ENCODE data around the gene NSG1. TPM values are rescaled to one million over a fixed set of nuclear protein-coding genes. Genes with fewer than 3 reads are reported as not detected.

The NSG1 gene
- total RNA-seq, 1 donor, result 0.09 TPM

GRCh38 chr4:4446434-4446833, 59.5 kb downstream of the NSG1 start:
- TF ChIP-seq, protein P1, sequence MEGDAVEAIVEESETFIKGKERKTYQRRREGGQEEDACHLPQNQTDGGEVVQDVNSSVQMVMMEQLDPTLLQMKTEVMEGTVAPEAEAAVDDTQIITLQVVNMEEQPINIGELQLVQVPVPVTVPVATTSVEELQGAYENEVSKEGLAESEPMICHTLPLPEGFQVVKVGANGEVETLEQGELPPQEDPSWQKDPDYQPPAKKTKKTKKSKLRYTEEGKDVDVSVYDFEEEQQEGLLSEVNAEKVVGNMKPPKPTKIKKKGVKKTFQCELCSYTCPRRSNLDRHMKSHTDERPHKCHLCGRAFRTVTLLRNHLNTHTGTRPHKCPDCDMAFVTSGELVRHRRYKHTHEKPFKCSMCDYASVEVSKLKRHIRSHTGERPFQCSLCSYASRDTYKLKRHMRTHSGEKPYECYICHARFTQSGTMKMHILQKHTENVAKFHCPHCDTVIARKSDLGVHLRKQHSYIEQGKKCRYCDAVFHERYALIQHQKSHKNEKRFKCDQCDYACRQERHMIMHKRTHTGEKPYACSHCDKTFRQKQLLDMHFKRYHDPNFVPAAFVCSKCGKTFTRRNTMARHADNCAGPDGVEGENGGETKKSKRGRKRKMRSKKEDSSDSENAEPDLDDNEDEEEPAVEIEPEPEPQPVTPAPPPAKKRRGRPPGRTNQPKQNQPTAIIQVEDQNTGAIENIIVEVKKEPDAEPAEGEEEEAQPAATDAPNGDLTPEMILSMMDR (IDR thresholded peaks at IDR 0.05; ENCODE audit: insufficient read depth, low read length), result no peak
- DNase-seq (ENCODE audit: low read depth), result peak; percentile 8
- H3K4me3 ChIP-seq (ENCODE audit: low read depth, low read length), result no peak overlapping the region

DNA sequence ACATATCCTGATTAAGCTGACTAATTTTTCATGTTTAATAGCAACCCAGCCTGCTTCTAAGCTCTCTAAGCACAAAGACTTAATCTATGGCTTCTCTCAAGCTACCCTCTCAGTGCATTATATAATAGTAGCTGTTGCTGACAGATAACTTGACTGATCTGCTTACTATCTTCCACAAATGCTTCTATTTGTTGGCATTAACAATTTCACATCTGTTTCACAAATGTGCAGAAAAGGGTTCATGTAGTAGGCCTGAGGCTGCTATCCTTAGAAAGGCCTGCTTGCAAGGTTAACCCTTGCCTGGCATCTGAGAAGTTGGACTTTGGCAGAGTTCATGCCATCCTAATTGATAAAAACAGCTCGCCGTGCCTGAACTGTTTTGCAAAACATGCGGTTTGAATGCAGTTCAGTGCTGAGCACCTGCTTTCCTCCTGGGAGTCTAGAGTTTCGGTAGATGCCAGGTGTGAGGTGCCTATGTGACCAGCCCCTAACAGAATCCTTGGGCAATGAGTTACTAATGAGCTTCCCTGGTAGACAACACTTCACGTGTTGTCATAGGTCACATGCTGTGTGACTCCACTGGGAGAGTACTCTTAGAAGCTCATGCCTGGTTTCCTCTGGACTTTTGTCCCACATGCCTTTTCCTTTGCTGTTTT, 68.4 kb downstream of the NSG1 start:
- DNase-seq (ENCODE audit: low read depth), result no peak
- no peak overlapping the region for H3K4me3 ChIP-seq (ENCODE audit: low read depth, low read length)
- TF ChIP-seq, protein P1 (IDR thresholded peaks at IDR 0.05; ENCODE audit: insufficient read depth, low read length), result no peak

- H3K4me3 ChIP-seq (ENCODE audit: low read depth, low read length), result no peak overlapping the region
- DNase-seq (ENCODE audit: low read depth), result no peak
- TF ChIP-seq, protein P1 (IDR thresholded peaks at IDR 0.05; ENCODE audit: insufficient read depth, low read length), result no peak
Measured at GRCh38 chr4:4456351-4456750, 69.4 kb downstream of the NSG1 start.

GRCh38 chr4:4456816-4457578, 70.1 kb downstream of the NSG1 start:
- TF ChIP-seq, protein P1 (IDR thresholded peaks at IDR 0.05; ENCODE audit: insufficient read depth, low read length), result no peak
- H3K4me3 ChIP-seq (ENCODE audit: low read depth, low read length), result no peak overlapping the region
- DNase-seq (ENCODE audit: low read depth), result no peak

DNA sequence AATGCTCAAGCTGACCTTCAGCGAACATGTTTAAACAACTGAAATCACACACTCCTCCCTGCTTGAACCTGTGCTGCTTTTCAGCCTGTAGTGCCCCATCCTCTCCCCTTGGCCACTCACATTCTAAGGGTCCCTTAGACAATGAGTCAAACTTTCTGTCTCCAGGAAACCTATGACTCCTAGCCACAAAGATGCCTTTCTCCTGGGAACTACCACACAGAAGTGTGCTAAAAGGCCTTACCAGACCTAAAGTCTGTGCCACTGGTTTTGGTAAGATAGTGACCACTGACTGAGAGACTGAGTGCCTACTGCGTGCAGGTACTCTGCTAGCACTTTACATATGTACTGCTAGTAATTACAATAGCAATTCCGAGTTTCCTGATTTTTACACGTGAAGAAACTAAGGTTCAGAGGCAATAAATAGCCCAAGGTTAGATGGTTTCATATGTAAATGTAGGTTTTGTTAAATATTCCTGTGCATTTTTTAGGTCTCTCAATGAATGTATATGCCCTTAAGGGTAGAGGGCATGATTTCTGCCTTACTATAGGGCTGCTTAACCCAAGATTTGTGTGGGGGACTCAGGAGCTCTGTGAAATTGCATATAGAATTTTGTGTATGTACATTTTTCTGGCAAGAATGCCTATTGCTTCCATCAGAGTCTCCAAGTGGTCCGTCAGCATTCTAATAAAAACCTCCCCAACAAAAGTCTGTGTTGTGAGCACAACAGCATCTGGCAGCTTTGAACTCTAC, 71.1 kb downstream of the NSG1 start:
- TF ChIP-seq, protein P1 (IDR thresholded peaks at IDR 0.05; ENCODE audit: insufficient read depth, low read length), result no peak
- no peak for DNase-seq (ENCODE audit: low read depth)
- no peak overlapping the region for H3K4me3 ChIP-seq (ENCODE audit: low read depth, low read length)

DNA sequence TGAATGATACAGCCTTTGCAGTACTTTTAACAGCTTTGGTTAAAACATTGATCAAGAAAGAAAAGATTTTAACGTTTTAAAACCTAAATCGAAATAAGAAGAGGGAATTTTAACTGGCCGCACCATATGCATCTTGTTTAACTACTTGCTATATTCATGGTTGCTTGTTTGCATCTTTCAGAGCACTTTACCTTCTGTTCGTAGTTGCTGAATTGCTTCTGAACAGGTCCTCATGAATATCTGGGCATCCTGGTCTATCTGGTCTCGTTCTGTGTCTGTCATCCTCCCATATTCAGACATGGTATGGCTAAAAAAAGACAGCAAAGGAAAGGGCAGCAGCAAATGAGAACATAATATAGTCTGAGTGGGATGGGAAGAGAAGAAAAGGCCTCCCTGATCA, 72.3 kb downstream of the NSG1 start:
- TF ChIP-seq, protein P1 (IDR thresholded peaks at IDR 0.05; ENCODE audit: insufficient read depth, low read length), result no peak
- no peak overlapping the region for H3K4me3 ChIP-seq (ENCODE audit: low read depth, low read length)
- no peak for DNase-seq (ENCODE audit: low read depth)
